Measurements from ENCODE around the gene MFSD1.

DNA sequence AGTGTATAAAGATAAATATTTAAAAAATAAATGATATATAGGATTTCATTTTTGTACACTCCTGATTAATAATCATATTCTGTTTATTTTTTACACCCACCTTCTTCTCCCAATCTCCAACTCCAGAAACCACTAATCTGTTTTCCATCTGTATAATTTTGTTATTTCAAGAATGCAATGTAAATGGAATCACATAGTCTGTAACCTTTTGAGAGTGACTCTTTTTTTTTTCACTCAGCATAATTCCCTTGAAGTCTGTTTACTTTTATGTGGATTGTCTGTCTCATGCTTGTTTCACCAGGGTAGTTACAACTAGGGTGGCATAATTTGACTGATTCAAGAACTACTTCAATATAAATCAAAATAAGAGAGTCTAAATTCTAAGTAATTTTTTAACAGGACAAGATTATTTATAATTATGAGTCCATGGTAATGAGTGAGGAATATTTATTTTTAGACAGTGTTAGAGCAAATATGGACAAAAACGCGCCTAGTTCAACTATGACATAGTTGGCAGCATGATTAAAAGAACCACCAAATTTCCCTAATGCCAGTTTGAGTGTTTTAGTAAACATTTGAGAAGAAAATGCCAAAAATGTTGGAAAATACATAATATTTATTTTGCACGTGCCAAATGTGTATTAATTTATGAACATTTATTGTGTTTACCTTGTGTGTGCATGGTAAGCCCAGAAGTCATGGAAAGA, 19.4 kb upstream of the MFSD1 start:
- TF ChIP-seq, protein P1, sequence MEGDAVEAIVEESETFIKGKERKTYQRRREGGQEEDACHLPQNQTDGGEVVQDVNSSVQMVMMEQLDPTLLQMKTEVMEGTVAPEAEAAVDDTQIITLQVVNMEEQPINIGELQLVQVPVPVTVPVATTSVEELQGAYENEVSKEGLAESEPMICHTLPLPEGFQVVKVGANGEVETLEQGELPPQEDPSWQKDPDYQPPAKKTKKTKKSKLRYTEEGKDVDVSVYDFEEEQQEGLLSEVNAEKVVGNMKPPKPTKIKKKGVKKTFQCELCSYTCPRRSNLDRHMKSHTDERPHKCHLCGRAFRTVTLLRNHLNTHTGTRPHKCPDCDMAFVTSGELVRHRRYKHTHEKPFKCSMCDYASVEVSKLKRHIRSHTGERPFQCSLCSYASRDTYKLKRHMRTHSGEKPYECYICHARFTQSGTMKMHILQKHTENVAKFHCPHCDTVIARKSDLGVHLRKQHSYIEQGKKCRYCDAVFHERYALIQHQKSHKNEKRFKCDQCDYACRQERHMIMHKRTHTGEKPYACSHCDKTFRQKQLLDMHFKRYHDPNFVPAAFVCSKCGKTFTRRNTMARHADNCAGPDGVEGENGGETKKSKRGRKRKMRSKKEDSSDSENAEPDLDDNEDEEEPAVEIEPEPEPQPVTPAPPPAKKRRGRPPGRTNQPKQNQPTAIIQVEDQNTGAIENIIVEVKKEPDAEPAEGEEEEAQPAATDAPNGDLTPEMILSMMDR (conservative IDR thresholded peaks at IDR 0.05 in 1 of 2, IDR thresholded peaks at IDR 0.05 in 1 of 2; ENCODE audit: low read depth in 1 of 2, low read length in 2 of 2): no peak
- no peak for TF ChIP-seq EZH2 (IDR thresholded peaks at IDR 0.05; ENCODE audit: low read length, missing control alignments)
